HepG2 (cell line): Measurements from ENCODE around the gene SLC38A2. TPM values are rescaled to one million over a fixed set of nuclear protein-coding genes. Genes with fewer than 3 reads are reported as not detected.

Source experiments
- ATRX ChIP-seq: sonication (generic); formaldehyde crosslinking; IDR thresholded peaks from 2 replicates; pipeline ENCODE4 v1.4.0; 2020; ENCODE audit warnings: missing genetic modification reagents, borderline replicate concordance
- FOXP1 ChIP-seq, 2 experiments: fragments of 450-650 bp in 1 of 2; IDR thresholded peaks; 2 replicates each; pipeline ENCODE4 v1.6.1; 2017 to 2018; ENCODE audit warnings: antibody characterized with exemption in 1 of 2
- GPN1 ChIP-seq: sonication (generic); formaldehyde crosslinking; IDR thresholded peaks from 2 replicates; pipeline ENCODE4 v1.5.1; 2020; ENCODE audit warnings: missing genetic modification reagents, borderline replicate concordance
- ISL2 ChIP-seq: sonication (generic); formaldehyde crosslinking; IDR thresholded peaks from 2 replicates; pipeline ENCODE4 v1.5.0; 2020; ENCODE audit warnings: missing genetic modification reagents
- MED13 ChIP-seq: sonication (generic); formaldehyde crosslinking; IDR thresholded peaks from 2 replicates; pipeline ENCODE4 v1.5.0; 2020; ENCODE audit warnings: missing genetic modification reagents
- RARA ChIP-seq: IDR thresholded peaks from 2 replicates; pipeline ENCODE4 v1.6.1; 2016; ENCODE audit warnings: missing genetic modification reagents, missing compliant biosample characterization
- STAG1 ChIP-seq: sonication (generic); formaldehyde crosslinking; IDR thresholded peaks from 2 replicates; pipeline ENCODE4 v1.4.0; 2020; ENCODE audit warnings: missing genetic modification reagents
- WIZ ChIP-seq: sonication (generic); formaldehyde crosslinking; IDR thresholded peaks from 2 replicates; pipeline ENCODE4 v1.5.1; 2020; ENCODE audit warnings: mild to moderate bottlenecking, missing genetic modification reagents
- ZMYM3 ChIP-seq: sonication (generic); formaldehyde crosslinking; IDR thresholded peaks from 2 replicates; pipeline ENCODE4 v1.5.1; 2020; ENCODE audit warnings: mild to moderate bottlenecking, missing genetic modification reagents
- ZMYM4 ChIP-seq: sonication (generic); formaldehyde crosslinking; IDR thresholded peaks from 2 replicates; pipeline ENCODE4 v1.8.1; 2023; ENCODE audit warnings: mild to moderate bottlenecking, missing genetic modification reagents
- ZNF20 ChIP-seq: sonication (generic); formaldehyde crosslinking; IDR thresholded peaks from 2 replicates; pipeline ENCODE4 v1.4.0; 2020; ENCODE audit warnings: mild to moderate bottlenecking, moderate library complexity, missing genetic modification reagents
- ZNF552 ChIP-seq: sonication (generic); formaldehyde crosslinking; IDR thresholded peaks from 2 replicates; pipeline ENCODE4 v1.9.0; 2022; ENCODE audit warnings: missing genetic modification reagents, mild to moderate bottlenecking, borderline replicate concordance
- ZNF557 ChIP-seq: sonication (generic); formaldehyde crosslinking; IDR thresholded peaks from 2 replicates; pipeline ENCODE4 v1.4.0; 2020; ENCODE audit warnings: missing genetic modification reagents
- polyA plus RNA-seq, 8 experiments: library from polyadenylated mRNA; depleted of rRNA in 3 of 8; stranded (reverse) in 7 of 8; unstranded in 1 of 8; fragments of >200 nt; fragmentation: Illumina TruSeq in 4 of 8; extraction: Trizol in 4 of 8; gene quantifications; 2 replicates each; pipeline versions ENCODE4 v1.2.1 to v1.2.3, GENCODE V29; 2011 to 2016; ENCODE audit warnings: low read depth in 4 of 8, missing spikeins in 1 of 8, mixed read lengths in 1 of 8; ENCODE audit not compliant: insufficient read depth in 1 of 8
- total RNA-seq, 5 experiments: library from RNA; depleted of rRNA; stranded (reverse); fragments of >200 nt; fragmentation: Illumina TruSeq; extraction: Trizol; gene quantifications; 2 replicates each; pipeline ENCODE4 v1.2.3, GENCODE V29; 2016; ENCODE audit warnings: low read depth in 1 of 5
- TF ChIP-seq, protein P1 (sequence below), 2 experiments: sonication (generic) in 1 of 2; formaldehyde crosslinking in 1 of 2; IDR thresholded peaks; 2 replicates each; pipeline versions ENCODE4 v1.4.0 to v1.6.1; 2018 to 2020; ENCODE audit warnings: missing genetic modification reagents in 2 of 2, borderline replicate concordance in 1 of 2, low read depth in 1 of 2, mild to moderate bottlenecking in 1 of 2, missing biosample characterization in 1 of 2
- TF ChIP-seq, protein P2 (sequence below): sonication (generic); formaldehyde crosslinking; IDR thresholded peaks from 2 replicates; pipeline ENCODE4 v1.4.0; 2020; ENCODE audit warnings: mild to moderate bottlenecking, missing genetic modification reagents
- TF ChIP-seq, protein P3 (sequence below): fragments of 450-650 bp; IDR thresholded peaks from 2 replicates; pipeline ENCODE4 v1.6.1; 2016
- TF ChIP-seq, protein P4 (sequence below): sonication (generic); formaldehyde crosslinking; IDR thresholded peaks from 2 replicates; pipeline ENCODE4 v1.8.1; 2023; ENCODE audit warnings: mild to moderate bottlenecking, moderate library complexity, missing genetic modification reagents
- TF ChIP-seq, protein P5 (sequence below): sonication (generic); formaldehyde crosslinking; IDR thresholded peaks from 2 replicates; pipeline ENCODE4 v1.8.0; 2022; ENCODE audit warnings: mild to moderate bottlenecking, missing genetic modification reagents

Gene SLC38A2
- total and polyA plus RNA-seq, 2 of the 13 experiments (the other 11 are each of a cell fraction or from before 2014, with no cell fraction given): 368 to 880 TPM

DNA sequence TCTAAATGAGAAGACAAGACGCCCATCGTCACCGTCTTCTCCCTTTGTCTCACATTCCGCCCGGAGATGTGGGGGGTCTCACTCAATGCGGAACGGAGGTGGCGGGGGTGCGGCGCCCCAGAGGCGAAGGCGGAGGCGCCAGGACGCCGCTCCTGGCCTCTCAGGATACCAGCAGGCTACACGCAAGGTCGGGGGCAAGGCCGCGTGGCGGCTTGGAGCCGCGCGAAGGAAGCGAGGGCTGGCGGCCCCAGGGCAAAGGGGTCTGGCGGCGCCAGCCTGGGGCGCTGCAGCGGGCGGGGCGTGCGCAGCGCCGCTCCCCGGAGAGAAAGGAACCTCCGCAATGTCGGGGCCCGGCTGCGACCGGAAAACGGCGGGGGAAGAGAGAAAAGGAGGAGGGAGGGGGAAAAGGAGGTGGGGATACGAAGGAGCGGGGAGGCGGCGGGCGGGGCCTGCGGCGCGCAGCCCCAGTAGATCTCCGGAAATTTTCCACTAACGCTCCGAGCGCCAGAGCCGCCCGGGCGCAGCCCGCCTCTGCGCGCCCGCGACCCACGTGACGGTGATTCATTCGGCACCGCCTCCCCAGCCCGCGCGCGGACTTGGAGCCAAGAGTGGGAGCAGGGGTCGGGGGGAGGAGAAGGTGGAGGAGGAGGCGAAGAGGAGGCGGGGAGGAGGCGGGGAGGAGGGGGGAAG, 10.5 kb upstream of the SLC38A2 start (continued):
- TF ChIP-seq, protein P1, sequence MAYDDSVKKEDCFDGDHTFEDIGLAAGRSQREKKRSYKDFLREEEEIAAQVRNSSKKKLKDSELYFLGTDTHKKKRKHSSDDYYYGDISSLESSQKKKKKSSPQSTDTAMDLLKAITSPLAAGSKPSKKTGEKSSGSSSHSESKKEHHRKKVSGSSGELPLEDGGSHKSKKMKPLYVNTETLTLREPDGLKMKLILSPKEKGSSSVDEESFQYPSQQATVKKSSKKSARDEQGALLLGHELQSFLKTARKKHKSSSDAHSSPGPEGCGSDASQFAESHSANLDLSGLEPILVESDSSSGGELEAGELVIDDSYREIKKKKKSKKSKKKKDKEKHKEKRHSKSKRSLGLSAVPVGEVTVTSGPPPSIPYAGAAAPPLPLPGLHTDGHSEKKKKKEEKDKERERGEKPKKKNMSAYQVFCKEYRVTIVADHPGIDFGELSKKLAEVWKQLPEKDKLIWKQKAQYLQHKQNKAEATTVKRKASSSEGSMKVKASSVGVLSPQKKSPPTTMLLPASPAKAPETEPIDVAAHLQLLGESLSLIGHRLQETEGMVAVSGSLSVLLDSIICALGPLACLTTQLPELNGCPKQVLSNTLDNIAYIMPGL (CRISPR knock-in tag; IDR thresholded peaks at IDR 0.05; ENCODE audit: borderline replicate concordance in 1 of 2, low read depth in 1 of 2): peak; percentile 66 to 79; a peak in 3 of 4 replicates
- TF ChIP-seq ZMYM4 (CRISPR knock-in tag) (peak; percentile 75), FOXP1 (IDR thresholded peaks at IDR 0.05) (no peak), FOXP1 (CRISPR knock-in tag; IDR thresholded peaks at IDR 0.05) (peak; percentile 32; the same call in 1 of the 2 replicates), MED13 (peak; percentile 65; the same call in 1 of the 2 replicates), GPN1 (no peak), ZNF20 (CRISPR knock-in tag) (no peak), ZNF557 (CRISPR knock-in tag) (no peak), STAG1 (CRISPR knock-in tag) (no peak; the same call in none of the 2 replicates), ISL2 (peak; percentile 47), RARA (CRISPR knock-in tag) (peak; percentile 45; the same call in 1 of the 2 replicates), ZMYM3 (no peak), ATRX (no peak), WIZ (CRISPR knock-in tag) (no peak), ZNF552 (CRISPR knock-in tag) (peak; percentile 45; the same call in 1 of the 2 replicates)
- TF ChIP-seq, protein P2, sequence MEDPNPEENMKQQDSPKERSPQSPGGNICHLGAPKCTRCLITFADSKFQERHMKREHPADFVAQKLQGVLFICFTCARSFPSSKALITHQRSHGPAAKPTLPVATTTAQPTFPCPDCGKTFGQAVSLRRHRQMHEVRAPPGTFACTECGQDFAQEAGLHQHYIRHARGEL (CRISPR knock-in tag): no peak
- TF ChIP-seq, protein P3, sequence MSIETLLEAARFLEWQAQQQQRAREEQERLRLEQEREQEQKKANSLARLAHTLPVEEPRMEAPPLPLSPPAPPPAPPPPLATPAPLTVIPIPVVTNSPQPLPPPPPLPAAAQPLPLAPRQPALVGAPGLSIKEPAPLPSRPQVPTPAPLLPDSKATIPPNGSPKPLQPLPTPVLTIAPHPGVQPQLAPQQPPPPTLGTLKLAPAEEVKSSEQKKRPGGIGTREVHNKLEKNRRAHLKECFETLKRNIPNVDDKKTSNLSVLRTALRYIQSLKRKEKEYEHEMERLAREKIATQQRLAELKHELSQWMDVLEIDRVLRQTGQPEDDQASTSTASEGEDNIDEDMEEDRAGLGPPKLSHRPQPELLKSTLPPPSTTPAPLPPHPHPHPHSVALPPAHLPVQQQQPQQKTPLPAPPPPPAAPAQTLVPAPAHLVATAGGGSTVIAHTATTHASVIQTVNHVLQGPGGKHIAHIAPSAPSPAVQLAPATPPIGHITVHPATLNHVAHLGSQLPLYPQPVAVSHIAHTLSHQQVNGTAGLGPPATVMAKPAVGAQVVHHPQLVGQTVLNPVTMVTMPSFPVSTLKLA: peak; percentile 43; the same call in 1 of the 2 replicates
- TF ChIP-seq, protein P4, sequence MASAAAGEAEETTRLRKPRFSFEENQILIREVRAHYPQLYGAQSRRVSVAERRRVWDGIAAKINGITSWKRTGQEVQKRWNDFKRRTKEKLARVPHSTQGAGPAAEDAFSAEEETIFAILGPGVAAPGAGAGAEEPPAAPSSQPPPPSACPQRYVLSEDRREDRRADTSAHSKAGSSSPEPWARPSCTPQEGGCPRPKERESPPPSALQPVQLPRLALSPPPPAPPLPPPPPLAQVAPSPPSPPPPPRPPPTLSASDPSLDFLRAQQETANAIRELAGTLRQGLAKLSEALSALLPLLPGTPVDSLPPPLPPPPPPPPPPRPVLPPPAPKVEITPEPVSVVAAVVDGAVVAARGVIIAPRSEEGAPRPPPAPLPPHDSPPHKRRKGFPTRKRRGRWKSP (CRISPR knock-in tag): peak; percentile 82
- TF ChIP-seq, protein P5, sequence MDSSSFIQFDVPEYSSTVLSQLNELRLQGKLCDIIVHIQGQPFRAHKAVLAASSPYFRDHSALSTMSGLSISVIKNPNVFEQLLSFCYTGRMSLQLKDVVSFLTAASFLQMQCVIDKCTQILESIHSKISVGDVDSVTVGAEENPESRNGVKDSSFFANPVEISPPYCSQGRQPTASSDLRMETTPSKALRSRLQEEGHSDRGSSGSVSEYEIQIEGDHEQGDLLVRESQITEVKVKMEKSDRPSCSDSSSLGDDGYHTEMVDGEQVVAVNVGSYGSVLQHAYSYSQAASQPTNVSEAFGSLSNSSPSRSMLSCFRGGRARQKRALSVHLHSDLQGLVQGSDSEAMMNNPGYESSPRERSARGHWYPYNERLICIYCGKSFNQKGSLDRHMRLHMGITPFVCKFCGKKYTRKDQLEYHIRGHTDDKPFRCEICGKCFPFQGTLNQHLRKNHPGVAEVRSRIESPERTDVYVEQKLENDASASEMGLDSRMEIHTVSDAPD (CRISPR knock-in tag): no peak
